Astrocyte of the spinal cord (primary cell): ENCODE results near the gene AKT1.

ENCODE experiments used
- DNase-seq: peaks from one replicate; pipeline ENCODE4 v3.0.0; 2011; ENCODE audit warnings: low read depth, low spot score
- H3K4me3 ChIP-seq: 2 replicates; pipeline ENCODE4 v1.5.1; 2011; ENCODE audit warnings: low read depth, mild to moderate bottlenecking, low read length, moderate library complexity
- in situ Hi-C: cut with HindIII; loops from 2 replicates; pipeline ENCODE4 v1.10.0; 2017; ENCODE audit warnings: low sequenced_read_pairs
- TF ChIP-seq, protein P1 (sequence below): IDR thresholded peaks from 2 replicates; pipeline ENCODE4 v1.5.1; 2012; ENCODE audit warnings: low read depth, mild to moderate bottlenecking, low read length, inconsistent platforms

Gene AKT1

DNA sequence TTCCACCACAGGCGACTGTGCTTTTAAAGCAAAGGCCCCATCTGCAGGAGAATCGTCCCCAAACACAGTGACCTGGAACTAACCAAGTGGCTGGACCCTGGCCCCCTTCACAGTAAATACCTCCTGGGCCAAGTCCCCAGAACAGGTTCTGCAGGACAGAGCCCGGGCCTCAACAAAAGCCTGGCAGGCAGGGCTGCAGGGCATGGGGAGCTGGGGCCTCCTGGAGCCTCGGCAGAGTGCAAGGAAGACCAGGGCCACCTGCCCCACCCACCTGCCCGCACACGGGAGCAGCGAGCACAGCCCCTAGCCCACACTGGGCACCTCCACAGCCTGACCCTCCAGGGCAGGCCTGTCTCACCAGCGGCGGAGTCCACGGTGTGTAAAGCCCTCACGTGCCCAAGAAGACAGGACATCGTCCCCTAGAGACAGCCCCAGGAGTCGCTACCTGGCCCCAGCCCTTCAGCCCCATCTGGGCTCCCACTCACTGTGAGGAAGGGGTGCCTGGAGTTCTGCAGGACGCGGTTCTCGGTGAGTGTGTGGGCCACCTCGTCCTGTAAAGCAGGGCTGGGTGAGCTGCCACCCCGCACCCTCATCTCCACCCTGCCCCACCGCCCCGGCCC lies 21.0 kb downstream of the AKT1 start:
- TF ChIP-seq, protein P1, sequence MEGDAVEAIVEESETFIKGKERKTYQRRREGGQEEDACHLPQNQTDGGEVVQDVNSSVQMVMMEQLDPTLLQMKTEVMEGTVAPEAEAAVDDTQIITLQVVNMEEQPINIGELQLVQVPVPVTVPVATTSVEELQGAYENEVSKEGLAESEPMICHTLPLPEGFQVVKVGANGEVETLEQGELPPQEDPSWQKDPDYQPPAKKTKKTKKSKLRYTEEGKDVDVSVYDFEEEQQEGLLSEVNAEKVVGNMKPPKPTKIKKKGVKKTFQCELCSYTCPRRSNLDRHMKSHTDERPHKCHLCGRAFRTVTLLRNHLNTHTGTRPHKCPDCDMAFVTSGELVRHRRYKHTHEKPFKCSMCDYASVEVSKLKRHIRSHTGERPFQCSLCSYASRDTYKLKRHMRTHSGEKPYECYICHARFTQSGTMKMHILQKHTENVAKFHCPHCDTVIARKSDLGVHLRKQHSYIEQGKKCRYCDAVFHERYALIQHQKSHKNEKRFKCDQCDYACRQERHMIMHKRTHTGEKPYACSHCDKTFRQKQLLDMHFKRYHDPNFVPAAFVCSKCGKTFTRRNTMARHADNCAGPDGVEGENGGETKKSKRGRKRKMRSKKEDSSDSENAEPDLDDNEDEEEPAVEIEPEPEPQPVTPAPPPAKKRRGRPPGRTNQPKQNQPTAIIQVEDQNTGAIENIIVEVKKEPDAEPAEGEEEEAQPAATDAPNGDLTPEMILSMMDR, result no peak
- no peak overlapping the region for H3K4me3 ChIP-seq
- in situ Hi-C loops, result no loop called here
- DNase-seq, result no peak

DNA sequence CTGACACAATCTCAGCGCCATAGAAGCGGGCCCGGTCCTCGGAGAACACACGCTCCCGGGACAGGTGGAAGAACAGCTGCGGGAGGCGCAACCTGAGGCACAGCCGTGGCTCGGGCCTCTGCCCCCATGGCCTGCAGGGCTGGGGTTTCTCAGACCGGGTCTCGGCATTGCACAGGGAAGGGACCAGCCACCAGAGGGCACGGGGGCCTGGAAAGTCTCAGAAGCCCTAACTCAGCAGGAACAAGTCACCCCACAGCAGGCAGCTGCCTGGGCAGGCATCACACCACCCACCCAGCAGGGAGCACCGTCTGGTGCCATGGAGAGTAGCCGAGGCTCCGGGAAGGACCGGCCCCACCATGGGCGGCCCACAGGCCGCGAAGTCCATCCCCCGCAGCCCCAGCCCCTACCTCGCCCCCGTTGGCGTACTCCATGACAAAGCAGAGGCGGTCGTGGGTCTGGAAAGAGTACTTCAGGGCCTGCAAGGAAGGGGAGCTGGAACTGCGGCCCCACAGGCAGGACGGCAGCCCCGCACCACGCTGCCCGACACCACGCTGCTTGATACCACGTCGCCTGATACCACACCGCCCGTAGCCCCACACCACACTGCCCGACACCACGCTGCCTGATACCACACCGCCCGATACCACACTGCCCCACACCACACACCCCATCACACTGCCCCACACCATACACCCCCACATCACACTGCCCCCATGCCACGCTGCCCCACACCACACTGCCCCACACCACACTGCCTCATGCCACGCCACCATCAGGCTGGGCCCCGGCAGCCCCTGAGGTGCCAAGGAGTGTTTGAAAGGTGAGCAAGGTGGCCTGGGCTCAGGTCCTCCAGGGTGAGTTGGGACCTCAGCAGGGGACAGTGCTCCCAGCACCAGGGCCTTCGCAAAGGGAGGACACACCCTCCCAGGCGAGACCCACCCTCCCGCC lies 21.8 kb downstream of the AKT1 start:
- DNase-seq, result no peak
- in situ Hi-C loops, result no loop called here
- H3K4me3 ChIP-seq, result no peak overlapping the region
- TF ChIP-seq, protein P1, result peak; percentile 22

DNA sequence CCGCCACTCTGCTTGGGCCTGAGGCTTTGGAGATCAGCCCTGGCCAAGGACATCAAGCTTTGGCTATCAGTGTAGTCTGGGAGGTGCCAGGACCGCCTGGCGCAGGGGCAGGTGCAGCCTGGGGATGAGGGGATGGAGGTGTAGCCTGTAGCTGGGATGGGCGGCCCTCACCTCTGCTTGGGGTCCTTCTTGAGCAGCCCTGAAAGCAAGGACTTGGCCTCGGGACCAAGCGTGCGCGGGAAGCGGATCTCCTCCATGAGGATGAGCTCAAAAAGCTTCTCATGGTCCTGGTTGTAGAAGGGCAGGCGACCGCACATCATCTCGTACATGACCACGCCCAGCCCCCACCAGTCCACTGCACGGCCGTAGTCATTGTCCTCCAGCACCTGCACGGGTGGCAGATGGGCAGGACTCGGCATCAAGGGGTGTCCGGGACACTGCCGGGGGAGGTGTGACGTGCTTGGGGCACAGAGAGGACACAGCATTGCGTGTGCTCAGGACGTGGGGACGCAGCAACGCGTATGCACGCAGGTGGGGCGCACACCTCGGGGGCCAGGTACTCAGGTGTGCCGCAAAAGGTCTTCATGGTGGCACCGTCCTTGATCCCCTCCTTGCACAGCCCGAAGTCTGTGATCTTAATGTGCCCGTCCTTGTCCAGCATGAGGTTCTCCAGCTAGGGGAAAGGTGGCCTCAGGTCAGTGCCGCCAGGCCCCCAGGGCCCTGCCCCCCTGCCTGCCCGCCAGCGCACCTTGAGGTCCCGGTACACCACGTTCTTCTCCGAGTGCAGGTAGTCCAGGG lies 22.6 kb downstream of the AKT1 start:
- no peak for DNase-seq
- no peak overlapping the region for H3K4me3 ChIP-seq
- in situ Hi-C loops, result no loop called here
- TF ChIP-seq, protein P1, result no peak

GRCh38 chr14:104771918-104772706 lies 23.4 kb downstream of the AKT1 start:
- in situ Hi-C loops, result no loop called here
- TF ChIP-seq, protein P1, result no peak
- H3K4me3 ChIP-seq, result no peak overlapping the region
- DNase-seq, result no peak

DNA sequence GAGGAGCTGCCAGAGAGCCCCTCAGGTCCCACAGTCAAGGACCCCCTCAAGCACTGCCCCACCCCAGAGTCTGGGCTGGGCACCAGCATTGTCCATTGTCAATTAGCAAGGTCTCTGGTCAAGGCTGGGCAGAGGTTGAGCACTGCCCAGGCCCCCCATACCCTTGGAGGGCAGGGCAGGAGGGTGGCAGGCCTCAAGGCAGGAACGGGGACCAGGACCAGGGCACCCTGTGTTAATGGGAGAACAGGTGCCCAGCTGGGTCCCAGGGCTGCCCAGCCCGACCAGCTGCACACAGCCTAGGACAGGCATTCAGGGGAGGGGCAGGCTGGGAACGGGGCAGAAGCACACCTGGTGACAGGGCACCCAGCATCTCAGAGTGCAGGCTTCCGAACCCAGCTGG lies 24.2 kb downstream of the AKT1 start:
- TF ChIP-seq, protein P1, result no peak
- H3K4me3 ChIP-seq, result no peak overlapping the region
- in situ Hi-C loops, result no loop called here
- no peak for DNase-seq

GRCh38 chr14:104770851-104771272 lies 24.7 kb downstream of the AKT1 start:
- in situ Hi-C loops, result no loop called here
- DNase-seq, result no peak
- H3K4me3 ChIP-seq, result no peak overlapping the region
- TF ChIP-seq, protein P1, result peak; percentile 68
